GM12801 (cell line): Measurements from ENCODE around the gene NOPCHAP1.

Source experiments
- TF ChIP-seq, protein P1 (sequence below): IDR thresholded peaks from one replicate; pipeline ENCODE4 v1.5.1; 2011; ENCODE audit warnings: control low read depth; ENCODE audit not compliant: insufficient read length; ENCODE audit errors: extremely low read depth

The NOPCHAP1 gene

DNA sequence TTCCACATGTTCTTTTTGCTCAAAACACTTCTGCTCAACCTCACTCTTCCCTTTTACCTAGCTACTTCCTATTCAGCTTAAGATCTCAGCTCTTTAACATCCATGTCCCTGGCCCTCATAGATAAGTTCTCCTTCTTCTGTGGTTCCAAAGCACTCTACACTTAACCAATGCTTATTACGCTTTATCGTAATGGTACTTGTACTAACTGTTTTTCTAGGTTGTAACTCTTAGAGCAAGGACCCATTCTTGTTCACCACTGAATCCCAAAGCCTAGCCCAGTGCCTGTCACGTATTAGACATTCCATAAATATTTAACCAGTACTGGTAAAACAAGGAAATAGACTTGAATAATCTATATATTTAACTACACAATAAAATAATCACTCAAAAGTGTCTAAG, 33.3 kb upstream of the NOPCHAP1 start:
- TF ChIP-seq, protein P1, sequence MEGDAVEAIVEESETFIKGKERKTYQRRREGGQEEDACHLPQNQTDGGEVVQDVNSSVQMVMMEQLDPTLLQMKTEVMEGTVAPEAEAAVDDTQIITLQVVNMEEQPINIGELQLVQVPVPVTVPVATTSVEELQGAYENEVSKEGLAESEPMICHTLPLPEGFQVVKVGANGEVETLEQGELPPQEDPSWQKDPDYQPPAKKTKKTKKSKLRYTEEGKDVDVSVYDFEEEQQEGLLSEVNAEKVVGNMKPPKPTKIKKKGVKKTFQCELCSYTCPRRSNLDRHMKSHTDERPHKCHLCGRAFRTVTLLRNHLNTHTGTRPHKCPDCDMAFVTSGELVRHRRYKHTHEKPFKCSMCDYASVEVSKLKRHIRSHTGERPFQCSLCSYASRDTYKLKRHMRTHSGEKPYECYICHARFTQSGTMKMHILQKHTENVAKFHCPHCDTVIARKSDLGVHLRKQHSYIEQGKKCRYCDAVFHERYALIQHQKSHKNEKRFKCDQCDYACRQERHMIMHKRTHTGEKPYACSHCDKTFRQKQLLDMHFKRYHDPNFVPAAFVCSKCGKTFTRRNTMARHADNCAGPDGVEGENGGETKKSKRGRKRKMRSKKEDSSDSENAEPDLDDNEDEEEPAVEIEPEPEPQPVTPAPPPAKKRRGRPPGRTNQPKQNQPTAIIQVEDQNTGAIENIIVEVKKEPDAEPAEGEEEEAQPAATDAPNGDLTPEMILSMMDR, result no peak

- TF ChIP-seq, protein P1, result no peak
These were observed 32.8 kb upstream of the NOPCHAP1 start for GRCh38 chr12:104953323-104953722.

DNA sequence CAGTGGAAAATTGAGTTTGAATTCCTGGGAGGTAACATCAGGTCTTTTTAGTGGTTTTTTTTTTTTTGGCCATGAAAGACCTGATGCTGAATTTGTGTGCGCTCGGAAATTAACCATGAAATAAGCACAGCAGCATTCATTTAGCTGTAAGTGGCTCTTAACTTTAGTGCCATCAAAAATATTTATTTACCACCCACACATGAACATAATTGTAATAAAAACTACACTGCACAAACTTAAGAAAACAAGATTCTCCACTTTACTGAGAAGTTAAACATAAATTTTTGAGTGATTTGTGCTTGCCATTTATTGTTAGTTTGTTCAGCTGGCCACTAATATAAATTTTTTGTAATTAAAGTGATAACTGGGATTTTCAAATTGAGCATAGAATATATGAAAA, 30.4 kb upstream of the NOPCHAP1 start:
- TF ChIP-seq, protein P1, result no peak

GRCh38 chr12:104956870-104957718, 29.0 kb upstream of the NOPCHAP1 start:
- TF ChIP-seq, protein P1, result no peak

- TF ChIP-seq, protein P1, result no peak
These were observed 28.5 kb upstream of the NOPCHAP1 start for GRCh38 chr12:104957719-104958000.

GRCh38 chr12:104958001-104958804, 27.9 kb upstream of the NOPCHAP1 start, which contains the start of gene SLC41A2:
TSS of gene SLC41A2 (minus strand) at chr12:104958290. CDS start at chr12:104928527, 29,763 bp downstream.
- TF ChIP-seq, protein P1, result no peak

DNA sequence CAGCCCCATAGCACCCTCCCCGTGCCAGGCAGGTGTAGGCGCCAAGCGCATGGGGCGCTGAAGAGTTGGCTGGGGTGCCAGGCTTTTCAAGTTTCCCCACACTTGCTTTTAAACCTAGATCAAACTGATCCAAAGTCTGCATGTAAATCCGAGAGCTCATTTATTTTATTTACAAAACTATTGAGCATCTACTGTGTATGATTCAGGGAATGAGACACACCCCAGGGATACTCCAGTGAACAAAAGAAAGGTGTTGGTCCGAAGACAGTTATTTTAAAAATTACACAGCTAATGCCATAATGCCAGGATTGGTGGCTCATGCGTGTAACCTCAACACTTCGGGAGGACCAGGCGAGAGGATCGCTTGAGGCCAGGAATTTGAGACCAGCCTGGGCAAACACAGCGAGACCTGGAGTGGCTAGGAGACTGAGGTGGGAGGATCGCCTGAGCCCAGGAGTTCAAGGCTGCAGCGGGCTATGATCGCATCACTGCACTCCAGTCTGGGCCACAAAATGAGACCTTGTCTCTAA, 27.2 kb upstream of the NOPCHAP1 start:
- TF ChIP-seq, protein P1, result no peak
